Measurements from ENCODE around the gene IARS2. TPM values are rescaled to one million over a fixed set of nuclear protein-coding genes. Genes with fewer than 3 reads are reported as not detected.
"Not testable (repeated sequence)": the region's sequence is repeated elsewhere in the genome, so short reads cannot be mapped to it uniquely, and the experiment has no call there.

IARS2 gene
- polyA plus RNA-seq (2014; cell fraction: cytosol; rRNA removed), result 76.8 and 80.6 TPM in 2 replicates
- 99.6 and 126 TPM in 2 replicates for polyA plus RNA-seq (2014; cell fraction: nucleus; rRNA removed)

- peak; percentile 83 for DNase-seq (ENCODE audit: low spot score)
These were observed at the start of gene IARS2 for GRCh38 chr1:220094016-220094911. Gene IARS2 (plus strand): TSS chr1:220094132. CDS start chr1:220094217, 85 bp downstream.

- DNase-seq (ENCODE audit: low spot score), result no peak
These were observed 49.1 kb upstream of the IARS2 start for GRCh38 chr1:220044678-220045355.

- DNase-seq (ENCODE audit: low spot score), result peak; percentile 7
These were observed 48.4 kb upstream of the IARS2 start for GRCh38 chr1:220045356-220046051.

- peak; percentile 97 for DNase-seq (ENCODE audit: low spot score)
These were observed 47.6 kb upstream of the IARS2 start, which contains the start of gene EPRS1 for GRCh38 chr1:220046052-220046930. Gene EPRS1 (minus strand): TSS chr1:220046505. CDS start chr1:220046388, 117 bp downstream.

- no peak for DNase-seq (ENCODE audit: low spot score)
These were observed 37.6 kb upstream of the IARS2 start for GRCh38 chr1:220056374-220056773.

GRCh38 chr1:220060876-220061275 is 33.1 kb upstream of the IARS2 start:
- no peak for DNase-seq (ENCODE audit: low spot score)

- no peak for DNase-seq (ENCODE audit: low spot score)
These were observed 31.3 kb upstream of the IARS2 start for GRCh38 chr1:220062629-220063028.

GRCh38 chr1:220067269-220068204 is 26.4 kb upstream of the IARS2 start:
- no peak for DNase-seq (ENCODE audit: low spot score)

- no peak for DNase-seq (ENCODE audit: low spot score)
These were observed 16.8 kb upstream of the IARS2 start for GRCh38 chr1:220076861-220077762.

GRCh38 chr1:220077887-220078286 is 16.0 kb upstream of the IARS2 start:
- no peak for DNase-seq (ENCODE audit: low spot score)

GRCh38 chr1:220084460-220084859 is 9.5 kb upstream of the IARS2 start:
- no peak for DNase-seq (ENCODE audit: low spot score)

- DNase-seq (ENCODE audit: low spot score), result not testable (repeated sequence)
These were observed 7.7 kb upstream of the IARS2 start for GRCh38 chr1:220086261-220086686.

- peak; percentile 93 for DNase-seq (ENCODE audit: low spot score)
These were observed 4.0 kb upstream of the IARS2 start, which contains the start of gene BPNT1 for GRCh38 chr1:220089650-220090556. Gene BPNT1 (minus strand): TSS chr1:220089788. CDS start chr1:220079846, 9,942 bp downstream.

GRCh38 chr1:220092694-220093093 is 1.2 kb upstream of the IARS2 start:
- DNase-seq (ENCODE audit: low spot score), result no peak

GRCh38 chr1:220093361-220094015 is 444 bp upstream of the IARS2 start:
- no peak for DNase-seq (ENCODE audit: low spot score)

- no peak for DNase-seq (ENCODE audit: low spot score)
These were observed 5.9 kb downstream of the IARS2 start for GRCh38 chr1:220099826-220100225.

GRCh38 chr1:220110473-220110872 is 16.5 kb downstream of the IARS2 start:
- not testable (repeated sequence) for DNase-seq (ENCODE audit: low spot score)

Data from SK-N-DZ (cell line).